GM12891 (cell line): ENCODE measurements around the gene UIMC1.

Source experiments
- PAX5 ChIP-seq: IDR thresholded peaks from 2 replicates; pipeline ENCODE4 v1.6.1; 2011; ENCODE audit warnings: low read length, moderate library complexity, mild to moderate bottlenecking; ENCODE audit not compliant: insufficient read depth, severe bottlenecking
- POLR2A ChIP-seq: IDR thresholded peaks from 2 replicates; pipeline ENCODE4 v1.6.1; 2011; ENCODE audit warnings: low read depth, low read length, control low read depth
- POLR2AphosphoS5 ChIP-seq: IDR thresholded peaks from 2 replicates; pipeline ENCODE4 v1.6.1; 2011; ENCODE audit warnings: low read depth, low read length, control low read depth
- POU2F2 ChIP-seq: IDR thresholded peaks from 2 replicates; pipeline ENCODE4 v1.6.1; 2011; ENCODE audit warnings: low read depth, mild to moderate bottlenecking, control low read depth, low read length, moderate library complexity
- SPI1 ChIP-seq: IDR thresholded peaks from 2 replicates; pipeline ENCODE4 v1.6.1; 2011; ENCODE audit warnings: low read depth, low read length, control low read depth
- TAF1 ChIP-seq: IDR thresholded peaks from 2 replicates; pipeline ENCODE4 v1.6.1; 2011; ENCODE audit warnings: low read depth, low read length, control low read depth

- TF ChIP-seq POLR2A (no peak), POLR2AphosphoS5 (no peak), POU2F2 (no peak), TAF1 (no peak), SPI1 (no peak), PAX5 (no peak)
These were observed 21.1 kb downstream of the UIMC1 start for GRCh38 chr5:176985516-176985915.
